Measurements from ENCODE around the gene TACO1.

TACO1 gene

GRCh38 chr17:63649813-63650212 is 49.1 kb downstream of the TACO1 start:
- TF ChIP-seq CTCF (IDR thresholded peaks at IDR 0.05; ENCODE audit: extremely low read depth, insufficient read depth, missing control alignments) = no peak
- DNase-seq (ENCODE audit: low spot score) = no peak
- in situ Hi-C loops (cut with MboI; ENCODE audit: low pct_unique_long_range_greater_than_20kb, low sequenced_read_pairs, unreplicated experiment) = no loop called here

GRCh38 chr17:63652106-63652505 is 51.4 kb downstream of the TACO1 start:
- in situ Hi-C loops (cut with MboI; ENCODE audit: low pct_unique_long_range_greater_than_20kb, low sequenced_read_pairs, unreplicated experiment) = no loop called here
- no peak for TF ChIP-seq CTCF (IDR thresholded peaks at IDR 0.05; ENCODE audit: extremely low read depth, insufficient read depth, missing control alignments)
- DNase-seq (ENCODE audit: low spot score) = no peak

GRCh38 chr17:63653050-63653449 is 52.4 kb downstream of the TACO1 start:
- in situ Hi-C loops (cut with MboI; ENCODE audit: low pct_unique_long_range_greater_than_20kb, low sequenced_read_pairs, unreplicated experiment) = no loop called here
- no peak for TF ChIP-seq CTCF (IDR thresholded peaks at IDR 0.05; ENCODE audit: extremely low read depth, insufficient read depth, missing control alignments)

GRCh38 chr17:63657786-63658185 is 57.1 kb downstream of the TACO1 start:
- no peak for TF ChIP-seq CTCF (IDR thresholded peaks at IDR 0.05; ENCODE audit: extremely low read depth, insufficient read depth, missing control alignments)
- DNase-seq (ENCODE audit: low spot score) = no peak

More at GRCh38 chr17:63653050-63653449, 52.4 kb downstream of the TACO1 start:
- no peak for DNase-seq (ENCODE audit: low spot score)

More at GRCh38 chr17:63657786-63658185, 57.1 kb downstream of the TACO1 start:
- in situ Hi-C loops (cut with MboI; ENCODE audit: low pct_unique_long_range_greater_than_20kb, low sequenced_read_pairs, unreplicated experiment) = no loop called here

Data from GM13977 (cell line).